WTC11 (cell line): Measurements from ENCODE around the gene ARMC2. TPM values are rescaled to one million over a fixed set of nuclear protein-coding genes. Genes with fewer than 3 reads are reported as not detected.

Source experiments
- ATAC-seq: fragments of 200-7000 bp; cut with Tn5 transposase; 2 replicates; pipeline ENCODE4 v1.10.0; 2021; ENCODE audit warnings: mild to moderate bottlenecking, moderate library complexity
- CTCF ChIA-PET: fragments of 300-600 bp; sonication (Branson Sonifier 250); formaldehyde crosslinking; loops from one replicate; lab custom pipeline; 2021; ENCODE audit warnings: antibody characterized with exemption; lab: Charles Lee
- POLR2A ChIA-PET: fragments of 350-600 bp; sonication (Branson Sonifier 250); formaldehyde crosslinking; loops from one replicate; lab custom pipeline; 2021; ENCODE audit warnings: antibody characterized with exemption; lab: Charles Lee
- DNase-seq: peaks from one replicate; pipeline ENCODE4 v3.0.0; 2021; ENCODE audit warnings: low spot score
- H3K27ac Mint-ChIP-seq: 2 replicates; pipeline ENCODE4 v1.8.0; 2021; ENCODE audit warnings: mixed read lengths
- H3K27me3 Mint-ChIP-seq: 2 replicates; pipeline ENCODE4 v1.8.0; 2021; ENCODE audit warnings: low read depth, mild to moderate bottlenecking, moderate library complexity, mixed read lengths
- H3K36me3 Mint-ChIP-seq: 2 replicates; pipeline ENCODE4 v1.8.0; 2021; ENCODE audit warnings: mixed read lengths
- H3K4me1 Mint-ChIP-seq: 2 replicates; pipeline ENCODE4 v1.8.0; 2022; ENCODE audit warnings: mixed read lengths
- H3K4me3 Mint-ChIP-seq: 2 replicates; pipeline ENCODE4 v1.8.0; 2021; ENCODE audit warnings: mild to moderate bottlenecking, moderate library complexity, mixed read lengths
- H3K9me3 Mint-ChIP-seq: 2 replicates; pipeline ENCODE4 v1.8.0; 2021; ENCODE audit warnings: mixed read lengths
- AFF4 ChIP-seq: sonication (generic); formaldehyde crosslinking; IDR thresholded peaks from 2 replicates; pipeline ENCODE4 v1.8.1; 2023; ENCODE audit warnings: mild to moderate bottlenecking, missing genetic modification reagents, borderline replicate concordance
- CBFB ChIP-seq: sonication (generic); formaldehyde crosslinking; IDR thresholded peaks from 2 replicates; pipeline ENCODE4 v1.8.1; 2022; ENCODE audit warnings: mild to moderate bottlenecking, low read depth, missing genetic modification reagents
- E2F4 ChIP-seq: sonication (generic); formaldehyde crosslinking; IDR thresholded peaks from 2 replicates; pipeline ENCODE4 v1.8.1; 2022; ENCODE audit warnings: low read depth, mild to moderate bottlenecking, moderate library complexity, missing genetic modification reagents, borderline replicate concordance
- IRF1 ChIP-seq: sonication (generic); formaldehyde crosslinking; IDR thresholded peaks from 2 replicates; pipeline ENCODE4 v1.8.0; 2023; ENCODE audit warnings: missing genetic modification reagents
- IRF2 ChIP-seq: sonication (generic); formaldehyde crosslinking; IDR thresholded peaks from 2 replicates; pipeline ENCODE4 v1.8.0; 2022; ENCODE audit warnings: low read depth, missing genetic modification reagents, borderline replicate concordance
- JUN ChIP-seq: sonication (generic); formaldehyde crosslinking; IDR thresholded peaks from 2 replicates; pipeline ENCODE4 v1.8.0; 2023; ENCODE audit warnings: mild to moderate bottlenecking, missing genetic modification reagents
- MAX ChIP-seq: sonication (generic); formaldehyde crosslinking; IDR thresholded peaks from 2 replicates; pipeline ENCODE4 v1.8.0; 2022; ENCODE audit warnings: mild to moderate bottlenecking, missing genetic modification reagents
- NR1H2 ChIP-seq: sonication (generic); formaldehyde crosslinking; IDR thresholded peaks from 2 replicates; pipeline ENCODE4 v1.9.0; 2021; ENCODE audit warnings: mild to moderate bottlenecking, moderate library complexity, missing genetic modification reagents
- RELA ChIP-seq: sonication (generic); formaldehyde crosslinking; IDR thresholded peaks from 2 replicates; pipeline ENCODE4 v1.8.1; 2022; ENCODE audit warnings: missing genetic modification reagents, mild to moderate bottlenecking, borderline replicate concordance
- SMAD3 ChIP-seq: sonication (generic); formaldehyde crosslinking; IDR thresholded peaks from 2 replicates; pipeline ENCODE4 v1.8.0; 2022; ENCODE audit warnings: missing genetic modification reagents, mild to moderate bottlenecking, borderline replicate concordance
- TEAD1 ChIP-seq: sonication (generic); formaldehyde crosslinking; IDR thresholded peaks from 2 replicates; pipeline ENCODE4 v1.8.0; 2022; ENCODE audit warnings: mild to moderate bottlenecking, missing genetic modification reagents
- TEAD4 ChIP-seq: sonication (generic); formaldehyde crosslinking; IDR thresholded peaks from 2 replicates; pipeline ENCODE4 v1.8.0; 2022; ENCODE audit warnings: mild to moderate bottlenecking, missing genetic modification reagents
- TP53 ChIP-seq: sonication (generic); formaldehyde crosslinking; IDR thresholded peaks from 2 replicates; pipeline ENCODE4 v1.8.1; 2023; ENCODE audit warnings: mild to moderate bottlenecking, missing genetic modification reagents
- ZBTB21 ChIP-seq: sonication (generic); formaldehyde crosslinking; IDR thresholded peaks from 2 replicates; pipeline ENCODE4 v1.8.1; 2023; ENCODE audit warnings: mild to moderate bottlenecking, missing genetic modification reagents, borderline replicate concordance
- ZNF232 ChIP-seq: sonication (generic); formaldehyde crosslinking; IDR thresholded peaks from 2 replicates; pipeline ENCODE4 v1.8.0; 2022; ENCODE audit warnings: mild to moderate bottlenecking, missing genetic modification reagents
- ZNF423 ChIP-seq: fragments of 250-450 bp; sonication (Bioruptor Pico); IDR thresholded peaks from 2 replicates; pipeline ENCODE4 v2.1.2; 2022; ENCODE audit warnings: mild to moderate bottlenecking, moderate library complexity
- total RNA-seq: library from RNA; stranded (reverse); gene quantifications from 3 replicates; pipeline ENCODE4 v1.2.3, GENCODE V29; 2021
- TF ChIP-seq, protein P1 (sequence below): fragments of 250-450 bp; sonication (Bioruptor Pico); IDR thresholded peaks from 2 replicates; pipeline ENCODE4 v1.9.0; 2021; ENCODE audit warnings: mild to moderate bottlenecking
- TF ChIP-seq, protein P2 (sequence below): sonication (generic); formaldehyde crosslinking; IDR thresholded peaks from 2 replicates; pipeline ENCODE4 v1.8.0; 2023; ENCODE audit warnings: missing genetic modification reagents, mild to moderate bottlenecking, borderline replicate concordance
- TF ChIP-seq, protein P3 (sequence below): fragments of 250-450 bp; sonication (Bioruptor Pico); IDR thresholded peaks from 2 replicates; pipeline ENCODE4 v1.9.0; 2021; ENCODE audit warnings: mild to moderate bottlenecking

Gene ARMC2
- total RNA-seq, 1 experiment from 2014 or later: 5.2 TPM

- TF ChIP-seq TP53 (CRISPR knock-in tag): no peak
- no peak for TF ChIP-seq NR1H2 (CRISPR knock-in tag)
- no peak for TF ChIP-seq E2F4 (CRISPR knock-in tag)
- TF ChIP-seq, protein P1, sequence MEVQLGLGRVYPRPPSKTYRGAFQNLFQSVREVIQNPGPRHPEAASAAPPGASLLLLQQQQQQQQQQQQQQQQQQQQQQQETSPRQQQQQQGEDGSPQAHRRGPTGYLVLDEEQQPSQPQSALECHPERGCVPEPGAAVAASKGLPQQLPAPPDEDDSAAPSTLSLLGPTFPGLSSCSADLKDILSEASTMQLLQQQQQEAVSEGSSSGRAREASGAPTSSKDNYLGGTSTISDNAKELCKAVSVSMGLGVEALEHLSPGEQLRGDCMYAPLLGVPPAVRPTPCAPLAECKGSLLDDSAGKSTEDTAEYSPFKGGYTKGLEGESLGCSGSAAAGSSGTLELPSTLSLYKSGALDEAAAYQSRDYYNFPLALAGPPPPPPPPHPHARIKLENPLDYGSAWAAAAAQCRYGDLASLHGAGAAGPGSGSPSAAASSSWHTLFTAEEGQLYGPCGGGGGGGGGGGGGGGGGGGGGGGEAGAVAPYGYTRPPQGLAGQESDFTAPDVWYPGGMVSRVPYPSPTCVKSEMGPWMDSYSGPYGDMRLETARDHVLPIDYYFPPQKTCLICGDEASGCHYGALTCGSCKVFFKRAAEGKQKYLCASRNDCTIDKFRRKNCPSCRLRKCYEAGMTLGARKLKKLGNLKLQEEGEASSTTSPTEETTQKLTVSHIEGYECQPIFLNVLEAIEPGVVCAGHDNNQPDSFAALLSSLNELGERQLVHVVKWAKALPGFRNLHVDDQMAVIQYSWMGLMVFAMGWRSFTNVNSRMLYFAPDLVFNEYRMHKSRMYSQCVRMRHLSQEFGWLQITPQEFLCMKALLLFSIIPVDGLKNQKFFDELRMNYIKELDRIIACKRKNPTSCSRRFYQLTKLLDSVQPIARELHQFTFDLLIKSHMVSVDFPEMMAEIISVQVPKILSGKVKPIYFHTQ: no peak
Measured at GRCh38 chr6:108916026-108916686, 67.9 kb downstream of the ARMC2 start (continued).

DNA sequence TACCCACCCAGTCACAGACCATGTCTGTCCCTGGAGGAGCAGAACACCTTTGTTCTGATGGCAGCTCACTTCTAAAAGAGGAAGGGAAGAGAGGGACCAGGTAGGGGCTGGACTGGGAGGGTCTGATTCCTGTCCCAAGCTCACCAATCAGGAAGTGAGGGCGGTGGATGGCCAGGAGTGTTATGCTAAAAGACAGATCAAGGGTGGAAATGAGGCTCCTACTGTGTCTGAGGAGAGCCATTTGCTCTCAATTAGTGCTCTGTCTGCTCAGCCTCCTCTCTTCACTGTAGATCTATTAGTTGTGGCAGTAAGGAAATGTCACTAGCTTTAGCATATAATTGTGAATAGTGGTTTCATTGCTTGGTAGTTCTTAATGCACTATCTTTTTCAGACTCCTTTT, 72.5 kb downstream of the ARMC2 start:
- no peaks in the 10 kb centered on the region; the same call in 1 of the 2 replicates for H3K9me3 Mint-ChIP-seq
- H3K27ac Mint-ChIP-seq: peak overlapping the region; percentile 90
- ChIA-PET CTCF (interaction anchor here (1.0 to 1.4 kb wide), 4 partner anchors 28 to 396 kb away, joined by 4 to 13 read pairs (median 6); no protein-coding TSS in a partner anchor), POLR2A (no interaction called here)
- peaks cover 3% of the 10 kb centered on the region; the same call in 1 of the 2 replicates for H3K27me3 Mint-ChIP-seq
- DNase-seq: peak; percentile 59
- peak overlapping the region; percentile 20; the same call in 1 of the 2 replicates for H3K4me3 Mint-ChIP-seq
- H3K36me3 Mint-ChIP-seq: no peaks in the 10 kb centered on the region
- peaks cover 63% of the 10 kb centered on the region for H3K4me1 Mint-ChIP-seq
- peak; percentile 98 for ATAC-seq
- TF ChIP-seq MAX (CRISPR knock-in tag) (0 out of 2 replicates have a peak, but pooled peaks have one; percentile 26), ZNF423 (CRISPR knock-in tag) (no peak), RELA (no peak), JUN (no peak), SMAD3 (CRISPR knock-in tag) (no peak), IRF1 (CRISPR knock-in tag) (no peak), AFF4 (no peak), ZNF232 (CRISPR knock-in tag) (no peak), TEAD1 (peak; percentile 67; the same call in 1 of the 2 replicates), TEAD4 (CRISPR knock-in tag) (no peak), CBFB (CRISPR knock-in tag) (no peak), ZBTB21 (CRISPR knock-in tag) (no peak), IRF2 (CRISPR knock-in tag) (no peak)
- TF ChIP-seq, protein P2, sequence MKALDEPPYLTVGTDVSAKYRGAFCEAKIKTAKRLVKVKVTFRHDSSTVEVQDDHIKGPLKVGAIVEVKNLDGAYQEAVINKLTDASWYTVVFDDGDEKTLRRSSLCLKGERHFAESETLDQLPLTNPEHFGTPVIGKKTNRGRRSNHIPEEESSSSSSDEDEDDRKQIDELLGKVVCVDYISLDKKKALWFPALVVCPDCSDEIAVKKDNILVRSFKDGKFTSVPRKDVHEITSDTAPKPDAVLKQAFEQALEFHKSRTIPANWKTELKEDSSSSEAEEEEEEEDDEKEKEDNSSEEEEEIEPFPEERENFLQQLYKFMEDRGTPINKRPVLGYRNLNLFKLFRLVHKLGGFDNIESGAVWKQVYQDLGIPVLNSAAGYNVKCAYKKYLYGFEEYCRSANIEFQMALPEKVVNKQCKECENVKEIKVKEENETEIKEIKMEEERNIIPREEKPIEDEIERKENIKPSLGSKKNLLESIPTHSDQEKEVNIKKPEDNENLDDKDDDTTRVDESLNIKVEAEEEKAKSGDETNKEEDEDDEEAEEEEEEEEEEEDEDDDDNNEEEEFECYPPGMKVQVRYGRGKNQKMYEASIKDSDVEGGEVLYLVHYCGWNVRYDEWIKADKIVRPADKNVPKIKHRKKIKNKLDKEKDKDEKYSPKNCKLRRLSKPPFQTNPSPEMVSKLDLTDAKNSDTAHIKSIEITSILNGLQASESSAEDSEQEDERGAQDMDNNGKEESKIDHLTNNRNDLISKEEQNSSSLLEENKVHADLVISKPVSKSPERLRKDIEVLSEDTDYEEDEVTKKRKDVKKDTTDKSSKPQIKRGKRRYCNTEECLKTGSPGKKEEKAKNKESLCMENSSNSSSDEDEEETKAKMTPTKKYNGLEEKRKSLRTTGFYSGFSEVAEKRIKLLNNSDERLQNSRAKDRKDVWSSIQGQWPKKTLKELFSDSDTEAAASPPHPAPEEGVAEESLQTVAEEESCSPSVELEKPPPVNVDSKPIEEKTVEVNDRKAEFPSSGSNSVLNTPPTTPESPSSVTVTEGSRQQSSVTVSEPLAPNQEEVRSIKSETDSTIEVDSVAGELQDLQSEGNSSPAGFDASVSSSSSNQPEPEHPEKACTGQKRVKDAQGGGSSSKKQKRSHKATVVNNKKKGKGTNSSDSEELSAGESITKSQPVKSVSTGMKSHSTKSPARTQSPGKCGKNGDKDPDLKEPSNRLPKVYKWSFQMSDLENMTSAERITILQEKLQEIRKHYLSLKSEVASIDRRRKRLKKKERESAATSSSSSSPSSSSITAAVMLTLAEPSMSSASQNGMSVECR: no peak
- TF ChIP-seq, protein P3, sequence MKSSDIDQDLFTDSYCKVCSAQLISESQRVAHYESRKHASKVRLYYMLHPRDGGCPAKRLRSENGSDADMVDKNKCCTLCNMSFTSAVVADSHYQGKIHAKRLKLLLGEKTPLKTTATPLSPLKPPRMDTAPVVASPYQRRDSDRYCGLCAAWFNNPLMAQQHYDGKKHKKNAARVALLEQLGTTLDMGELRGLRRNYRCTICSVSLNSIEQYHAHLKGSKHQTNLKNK (CRISPR knock-in tag): peak; percentile 91
